K562 (cell line): ENCODE data around the gene NPY2R. TPM values are rescaled to one million over a fixed set of nuclear protein-coding genes. Genes with fewer than 3 reads are reported as not detected.

Source experiments
- ATAC-seq: fragments of 200-7000 bp; cut with Tn5 transposase; 3 replicates; pipeline ENCODE4 v1.9.1; 2020; ENCODE audit warnings: moderate library complexity
- BruUV-seq: library from RNA; stranded (reverse); fragments of 400-500 nt; replicated peaks from 2 replicates; lab custom pipeline; 2021; lab: Mats Ljungman, UMichigan
- CTCF ChIA-PET: fragments of 300-600 bp; formaldehyde crosslinking; extraction: SDS; loops from one replicate; lab custom pipeline; 2021; ENCODE audit warnings: low intra/inter-chr PET ratio; lab: Yijun Ruan, JAX
- POLR2A ChIA-PET: fragments of 300-600, 350-650 bp; sonication (Branson Sonifier 250); formaldehyde crosslinking; extraction: SDS; loops from one replicate; lab custom pipeline; 2021; ENCODE audit warnings: antibody characterized with exemption, inconsistent platforms; lab: Yijun Ruan, JAX
- DNase-seq, 4 experiments: peaks; one replicate each; pipeline versions ENCODE4 v3.0.0 to v3.0.0-alpha.2; 2011 to 2018; ENCODE audit warnings: low spot score in 3 of 4, mixed read lengths in 3 of 4; ENCODE audit errors: extremely low read depth in 1 of 4
- FAIRE-seq: peaks from 2 replicates; lab custom pipeline; 2011; peaks lifted over from hg19 to GRCh38; lab: Jason Lieb, UNC
- H2AFZ ChIP-seq: 2 replicates; pipeline ENCODE4 v1.6.0; 2011; ENCODE audit warnings: low read depth, low read length, control low read depth, inconsistent platforms
- H3K27ac ChIP-seq: fragments of 200-600 bp; 3 replicates; pipeline ENCODE4 v1.8.0; 2011; ENCODE audit warnings: low read depth, mild to moderate bottlenecking, control low read depth, inconsistent platforms, low read length, moderate library complexity, mixed read lengths; ENCODE audit errors: extremely low read depth
- H3K27me3 ChIP-seq, 2 experiments: fragments of 300-600 bp in 1 of 2; 2 replicates in 1 of 2; 3 replicates in 1 of 2; pipeline versions ENCODE4 v1.6.0 to v1.8.0; 2011; ENCODE audit warnings: inconsistent platforms in 2 of 2, low read length in 2 of 2, mild to moderate bottlenecking in 1 of 2, mixed read lengths in 1 of 2, moderate library complexity in 1 of 2; ENCODE audit not compliant: control insufficient read depth in 2 of 2, insufficient read depth in 2 of 2
- H3K36me3 ChIP-seq: fragments of 300-600 bp; 3 replicates; pipeline ENCODE4 v1.8.0; 2011; ENCODE audit warnings: mild to moderate bottlenecking, low read length, inconsistent platforms; ENCODE audit not compliant: control insufficient read depth, insufficient read depth
- H3K4me1 ChIP-seq, 2 experiments: fragments of 200-600 bp in 1 of 2; replicated peaks in 1 of 2; 2 replicates in 1 of 2; 3 replicates in 1 of 2; pipeline versions ENCODE4 v1.5.1 to v1.8.0; 2011; ENCODE audit warnings: inconsistent platforms in 2 of 2, low read length in 2 of 2, mild to moderate bottlenecking in 1 of 2, mixed read lengths in 1 of 2, moderate library complexity in 1 of 2; ENCODE audit not compliant: control insufficient read depth in 2 of 2, insufficient read depth in 2 of 2
- H3K4me2 ChIP-seq: 2 replicates; pipeline ENCODE4 v1.6.1; 2011; ENCODE audit warnings: low read length, control low read depth, inconsistent platforms, mixed read lengths; ENCODE audit not compliant: insufficient read depth
- H3K4me3 ChIP-seq: fragments of 200-600 bp; sonication (generic), shearing (Covaris generic); 2 replicates; pipeline ENCODE4 v1.5.1; 2016; ENCODE audit warnings: control low read depth, inconsistent platforms
- H3K79me2 ChIP-seq: fragments of 200-600 bp; 3 replicates; pipeline ENCODE4 v1.8.0; 2011; ENCODE audit warnings: low read length, inconsistent platforms; ENCODE audit not compliant: control insufficient read depth, insufficient read depth
- H3K9ac ChIP-seq, 2 experiments: 2 replicates each; pipeline versions ENCODE4 v1.6.0 to v1.6.1; 2011; ENCODE audit warnings: low read depth in 2 of 2, low read length in 2 of 2, control low read depth in 1 of 2, inconsistent platforms in 1 of 2, mild to moderate bottlenecking in 1 of 2, mixed read lengths in 1 of 2; ENCODE audit not compliant: insufficient read depth in 1 of 2
- H3K9me1 ChIP-seq: one replicate; pipeline ENCODE4 v1.6.0; 2011; ENCODE audit warnings: inconsistent platforms, mild to moderate bottlenecking, low read length, moderate library complexity; ENCODE audit not compliant: control insufficient read depth, insufficient read depth
- H3K9me3 ChIP-seq: replicated peaks from 2 replicates; pipeline ENCODE4 v1.5.1; 2011; ENCODE audit warnings: low read depth, low read length, inconsistent platforms; ENCODE audit not compliant: control insufficient read depth, insufficient read depth
- H4K20me1 ChIP-seq: replicated peaks from 2 replicates; pipeline ENCODE4 v1.6.1; 2011; ENCODE audit warnings: low read length, inconsistent platforms, mixed read lengths; ENCODE audit not compliant: control insufficient read depth, insufficient read depth
- CEBPG ChIP-seq, 3 experiments: fragments of 200-800 bp in 1 of 3; sonication (Bioruptor generic) in 1 of 3; sonication (generic) in 1 of 3; formaldehyde crosslinking in 1 of 3; IDR thresholded peaks in 2 of 3; conservative IDR thresholded peaks in 1 of 3; 2 replicates each; pipeline versions ENCODE4 v1.6.1 to v1.8.0; 2016 to 2022; ENCODE audit warnings: missing compliant biosample characterization in 2 of 3, missing genetic modification characterization in 2 of 3, mild to moderate bottlenecking in 1 of 3, missing genetic modification reagents in 1 of 3
- CLOCK ChIP-seq: fragments of 250-450 bp; sonication (Bioruptor Pico); IDR thresholded peaks from 2 replicates; pipeline ENCODE4 v1.4.0; 2020; ENCODE audit warnings: mild to moderate bottlenecking, moderate library complexity, borderline replicate concordance
- ELF4 ChIP-seq: fragments of 450-650 bp; formaldehyde crosslinking; IDR thresholded peaks from 2 replicates; pipeline ENCODE4 v1.4.0; 2022; ENCODE audit warnings: missing genetic modification characterization
- HSF4 ChIP-seq: fragments of 250-450 bp; sonication (Bioruptor Pico); IDR thresholded peaks from 2 replicates; pipeline ENCODE4 v2.1.2; 2022; ENCODE audit warnings: mild to moderate bottlenecking, moderate library complexity, borderline replicate concordance
- MAZ ChIP-seq, 2 experiments: fragments of 450-650 bp in 1 of 2; sonication (generic) in 1 of 2; formaldehyde crosslinking; IDR thresholded peaks in 1 of 2; conservative IDR thresholded peaks in 1 of 2; 2 replicates each; pipeline versions ENCODE4 v1.4.0 to v1.5.0; 2020; ENCODE audit warnings: mild to moderate bottlenecking in 1 of 2, missing genetic modification reagents in 1 of 2
- OTX1 ChIP-seq: fragments of 450-650 bp; formaldehyde crosslinking; IDR thresholded peaks from 2 replicates; pipeline ENCODE4 v1.4.0; 2022; ENCODE audit warnings: mild to moderate bottlenecking
- PHB ChIP-seq: fragments of 250-450 bp; sonication (Bioruptor Pico); IDR thresholded peaks from 2 replicates; pipeline ENCODE4 v1.5.0; 2021
- ZKSCAN8 ChIP-seq: fragments of 200-800 bp; sonication (Bioruptor generic); IDR thresholded peaks from 2 replicates; pipeline ENCODE4 v1.6.1; 2016; ENCODE audit warnings: missing genetic modification characterization, missing compliant biosample characterization
- ZNF146 ChIP-seq: IDR thresholded peaks from one replicate; pipeline ENCODE4 v1.6.1; 2018; ENCODE audit warnings: missing compliant biosample characterization; ENCODE audit not compliant: unreplicated experiment
- ZNF224 ChIP-seq: sonication (generic); formaldehyde crosslinking; IDR thresholded peaks from 2 replicates; pipeline ENCODE4 v1.8.0; 2022; ENCODE audit warnings: mild to moderate bottlenecking, missing genetic modification reagents
- ZNF384 ChIP-seq: IDR thresholded peaks from 2 replicates; pipeline ENCODE4 v1.6.1; 2012; ENCODE audit warnings: low read depth, low read length, improper control_type of control experiment
- WGBS: fragments of 100-300 bp; shearing (Covaris generic); methylation state at CpG from one replicate; pipeline ENCODE4 v1.1.6; 2016; ENCODE audit warnings: low coverage, mixed read lengths; ENCODE audit not compliant: insufficient coverage; ENCODE audit errors: missing lambda C conversion rate; 5-methylcytosine and 5-hydroxymethylcytosine counted together
- in situ Hi-C: fragments of 300-500 bp; cut with MboI; formaldehyde crosslinking; loops from 4 replicates; pipeline ENCODE4 v1.15.0; 2018; ENCODE audit warnings: inconsistent platforms, mixed read lengths
- intact Hi-C: fragments of 100-400 bp; cut with micrococcal nuclease; formaldehyde crosslinking; loops from 2 replicates; pipeline ENCODE4 v1.14.2; 2022
- polyA plus RNA-seq, 8 experiments: library from polyadenylated mRNA; depleted of rRNA in 4 of 8; stranded (reverse) in 5 of 8; unstranded in 3 of 8; fragments of >200 nt; fragmentation: Nextera tagmentation in 2 of 8; fragmentation: Illumina TruSeq in 1 of 8; extraction: Ambion mirVana in 2 of 8; extraction: Trizol in 1 of 8; gene quantifications; 2 replicates each; pipeline versions ENCODE4 v1.2.1 to v1.2.3, GENCODE V29; 2011 to 2014; ENCODE audit warnings: inconsistent platforms in 1 of 8, missing spikeins in 1 of 8
- total RNA-seq, 7 experiments: library from RNA; depleted of rRNA in 6 of 7; stranded (reverse); fragments of >200 nt in 6 of 7; fragmentation: Illumina TruSeq in 2 of 7; extraction: Trizol in 2 of 7; gene quantifications; 2 replicates each; pipeline versions ENCODE4 v1.2.1 to v1.2.3, GENCODE V29; 2011 to 2021; ENCODE audit warnings: low replicate concordance in 1 of 7

NPY2R gene
- total and polyA plus RNA-seq, 9 of the 15 experiments (the other 6 are each of a cell fraction or from before 2014, with no cell fraction given) = not detected

GRCh38 chr4:155174668-155175067, 33.8 kb upstream of the NPY2R start:
- Histone ChIP-seq H2AFZ (no peak overlapping the region), H3K9ac (no peak overlapping the region), H3K4me3 (no peak overlapping the region), H4K20me1 (no peaks in the 10 kb centered on the region), H3K27ac (no peak overlapping the region), H3K9me1 (no peaks in the 10 kb centered on the region), H3K4me1 (no peaks in the 10 kb centered on the region), H3K27me3 (no peaks in the 10 kb centered on the region), H3K79me2 (no peaks in the 10 kb centered on the region), H3K4me2 (no peak overlapping the region), H3K9me3 (no peaks in the 10 kb centered on the region; the same call in 1 of the 2 replicates), H3K36me3 (no peaks in the 10 kb centered on the region)
- TF ChIP-seq ZNF146 (CRISPR knock-in tag) (no peak), CEBPG (CRISPR knock-in tag; IDR thresholded peaks at IDR 0.05) (no peak), CEBPG (tag; conservative IDR thresholded peaks at IDR 0.05 in 1 of 2, IDR thresholded peaks at IDR 0.05 in 1 of 2) (peak in 1 of 2 experiments; percentile 53; a peak in 2 of 4 replicates)
- WGBS = 0% methylated on average over 1 of the region's 1 CpG
- FAIRE-seq (no peak), ATAC-seq (no peak), DNase-seq (no peak)
- ChIA-PET POLR2A (no interaction called here), CTCF (no interaction called here)
- no TSS peak for BruUV-seq
- intact Hi-C loops = no loop called here
- in situ Hi-C loops = no loop called here

GRCh38 chr4:155179216-155179615, 29.2 kb upstream of the NPY2R start:
- ChIA-PET CTCF (no interaction called here), POLR2A (no interaction called here)
- Histone ChIP-seq H3K79me2 (no peaks in the 10 kb centered on the region), H3K4me2 (no peak overlapping the region), H3K4me1 (no peaks in the 10 kb centered on the region), H3K9ac (no peak overlapping the region), H4K20me1 (no peaks in the 10 kb centered on the region), H3K27ac (no peak overlapping the region), H3K4me3 (no peak overlapping the region), H3K9me1 (no peaks in the 10 kb centered on the region), H3K36me3 (no peaks in the 10 kb centered on the region), H3K27me3 (no peaks in the 10 kb centered on the region), H3K9me3 (no peaks in the 10 kb centered on the region), H2AFZ (no peak overlapping the region)
- intact Hi-C loops (no loop called here), in situ Hi-C loops (no loop called here)
- no TSS peak for BruUV-seq
- no peak for DNase-seq
- ATAC-seq = no peak
- FAIRE-seq = no peak
- 7% methylated on average over 2 of the region's 2 CpGs for WGBS
- no peak for TF ChIP-seq HSF4 (CRISPR knock-in tag)
- no peak for TF ChIP-seq PHB
- TF ChIP-seq CLOCK (CRISPR knock-in tag) = no peak
- TF ChIP-seq MAZ (CRISPR knock-in tag; conservative IDR thresholded peaks at IDR 0.05 in 1 of 2, IDR thresholded peaks at IDR 0.05 in 1 of 2) = no peak
- no peak for TF ChIP-seq ELF4 (CRISPR knock-in tag)
- TF ChIP-seq ZNF384 = no peak
- no peak for TF ChIP-seq ZKSCAN8 (CRISPR knock-in tag)
- TF ChIP-seq ZNF224 (CRISPR knock-in tag) = no peak
- no peak for TF ChIP-seq OTX1 (CRISPR knock-in tag)
